ENCODE measurements around the gene TGFBR2.

GRCh38 chr3:30608598-30608947 is 2.2 kb downstream of the TGFBR2 start:
- TF ChIP-seq POLR2A (IDR thresholded peaks at IDR 0.05): no peak
- TF ChIP-seq, protein P1, sequence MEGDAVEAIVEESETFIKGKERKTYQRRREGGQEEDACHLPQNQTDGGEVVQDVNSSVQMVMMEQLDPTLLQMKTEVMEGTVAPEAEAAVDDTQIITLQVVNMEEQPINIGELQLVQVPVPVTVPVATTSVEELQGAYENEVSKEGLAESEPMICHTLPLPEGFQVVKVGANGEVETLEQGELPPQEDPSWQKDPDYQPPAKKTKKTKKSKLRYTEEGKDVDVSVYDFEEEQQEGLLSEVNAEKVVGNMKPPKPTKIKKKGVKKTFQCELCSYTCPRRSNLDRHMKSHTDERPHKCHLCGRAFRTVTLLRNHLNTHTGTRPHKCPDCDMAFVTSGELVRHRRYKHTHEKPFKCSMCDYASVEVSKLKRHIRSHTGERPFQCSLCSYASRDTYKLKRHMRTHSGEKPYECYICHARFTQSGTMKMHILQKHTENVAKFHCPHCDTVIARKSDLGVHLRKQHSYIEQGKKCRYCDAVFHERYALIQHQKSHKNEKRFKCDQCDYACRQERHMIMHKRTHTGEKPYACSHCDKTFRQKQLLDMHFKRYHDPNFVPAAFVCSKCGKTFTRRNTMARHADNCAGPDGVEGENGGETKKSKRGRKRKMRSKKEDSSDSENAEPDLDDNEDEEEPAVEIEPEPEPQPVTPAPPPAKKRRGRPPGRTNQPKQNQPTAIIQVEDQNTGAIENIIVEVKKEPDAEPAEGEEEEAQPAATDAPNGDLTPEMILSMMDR (IDR thresholded peaks at IDR 0.05): no peak

All from esophagus squamous epithelium (tissue), 4 donors.